NCI-H345 treated with DMSO at 0.1 percent for 48 hours (cell line): ENCODE measurements around the gene NRXN3.

Experiments
- DNase-seq: peaks from one replicate; lab custom pipeline; 2025; ENCODE audit not compliant: unreplicated experiment; lab: John Stamatoyannopoulos, UW

The NRXN3 gene

GRCh38 chr14:79493081-79493645 lies 1323.0 kb downstream of the NRXN3 start:
- no peak for DNase-seq

GRCh38 chr14:79496701-79497100 lies 1326.5 kb downstream of the NRXN3 start:
- DNase-seq: no peak

GRCh38 chr14:79500489-79500888 lies 1330.3 kb downstream of the NRXN3 start:
- no peak for DNase-seq

- DNase-seq: no peak
These were observed 1332.1 kb downstream of the NRXN3 start for GRCh38 chr14:79502136-79502750.

GRCh38 chr14:79502751-79503148 lies 1332.6 kb downstream of the NRXN3 start:
- DNase-seq: no peak

- DNase-seq: no peak
These were observed 1340.5 kb downstream of the NRXN3 start for GRCh38 chr14:79510659-79511058.

GRCh38 chr14:79511146-79511545 lies 1341.0 kb downstream of the NRXN3 start:
- DNase-seq: no peak

- DNase-seq: no peak
These were observed 1343.3 kb downstream of the NRXN3 start for GRCh38 chr14:79513446-79513845.

GRCh38 chr14:79514700-79515099 lies 1344.5 kb downstream of the NRXN3 start:
- no peak for DNase-seq

GRCh38 chr14:79515158-79515557 lies 1345.0 kb downstream of the NRXN3 start:
- no peak for DNase-seq

- no peak for DNase-seq
These were observed 1345.8 kb downstream of the NRXN3 start for GRCh38 chr14:79516009-79516408.

- no peak for DNase-seq
These were observed 1355.2 kb downstream of the NRXN3 start for GRCh38 chr14:79525416-79525815.

GRCh38 chr14:79528828-79529416 lies 1358.7 kb downstream of the NRXN3 start:
- DNase-seq: no peak

GRCh38 chr14:79530555-79530954 lies 1360.4 kb downstream of the NRXN3 start:
- no peak for DNase-seq

- no peak for DNase-seq
These were observed 1364.7 kb downstream of the NRXN3 start for GRCh38 chr14:79534703-79535353.

- DNase-seq: no peak
These were observed 1370.2 kb downstream of the NRXN3 start for GRCh38 chr14:79540394-79540793.

GRCh38 chr14:79542121-79542520 lies 1371.9 kb downstream of the NRXN3 start:
- no peak for DNase-seq

- no peak for DNase-seq
These were observed 1373.2 kb downstream of the NRXN3 start for GRCh38 chr14:79543348-79543747.

GRCh38 chr14:79543967-79544697 lies 1374.0 kb downstream of the NRXN3 start:
- no peak for DNase-seq

GRCh38 chr14:79544698-79545070 lies 1374.5 kb downstream of the NRXN3 start:
- no peak for DNase-seq

- no peak for DNase-seq
These were observed 1378.7 kb downstream of the NRXN3 start for GRCh38 chr14:79548836-79549235.

- DNase-seq: no peak
These were observed 1379.3 kb downstream of the NRXN3 start for GRCh38 chr14:79549515-79549914.
